IPS-18c (cell line): ENCODE results near the gene PKNOX2.

Experiments
- H3K4me3 ChIP-seq: 2 replicates; pipeline ENCODE4 v1.7.0; 2013; ENCODE audit warnings: low read depth, mild to moderate bottlenecking, low read length, moderate library complexity; ENCODE audit not compliant: insufficient read depth
- H3K9me3 ChIP-seq: one replicate; pipeline ENCODE4 v1.6.1; 2013; ENCODE audit warnings: mild to moderate bottlenecking, low read length, moderate library complexity; ENCODE audit not compliant: control insufficient read depth, insufficient read depth

PKNOX2 gene

DNA sequence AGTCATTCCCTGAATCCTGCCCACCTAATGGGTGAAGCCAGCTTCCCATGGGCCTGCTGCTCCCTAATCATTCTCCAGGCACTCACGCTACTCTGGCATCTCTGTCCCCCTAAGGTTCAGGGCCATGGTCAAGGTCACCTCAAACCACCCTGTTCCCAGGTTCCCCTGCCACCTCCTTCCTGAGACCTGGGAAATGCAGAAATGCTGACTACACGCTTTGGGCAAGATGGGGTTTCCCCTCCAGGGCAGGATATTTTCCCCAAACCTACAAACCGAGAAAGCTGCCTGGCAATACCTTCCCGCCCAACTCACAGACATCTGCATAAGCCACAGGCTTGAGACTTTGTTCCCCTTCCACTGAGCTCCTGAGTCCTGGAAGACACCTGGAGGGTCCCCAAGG lies 233.9 kb downstream of the PKNOX2 start:
- no peak overlapping the region for H3K4me3 ChIP-seq
- no peaks in the 10 kb centered on the region for H3K9me3 ChIP-seq

DNA sequence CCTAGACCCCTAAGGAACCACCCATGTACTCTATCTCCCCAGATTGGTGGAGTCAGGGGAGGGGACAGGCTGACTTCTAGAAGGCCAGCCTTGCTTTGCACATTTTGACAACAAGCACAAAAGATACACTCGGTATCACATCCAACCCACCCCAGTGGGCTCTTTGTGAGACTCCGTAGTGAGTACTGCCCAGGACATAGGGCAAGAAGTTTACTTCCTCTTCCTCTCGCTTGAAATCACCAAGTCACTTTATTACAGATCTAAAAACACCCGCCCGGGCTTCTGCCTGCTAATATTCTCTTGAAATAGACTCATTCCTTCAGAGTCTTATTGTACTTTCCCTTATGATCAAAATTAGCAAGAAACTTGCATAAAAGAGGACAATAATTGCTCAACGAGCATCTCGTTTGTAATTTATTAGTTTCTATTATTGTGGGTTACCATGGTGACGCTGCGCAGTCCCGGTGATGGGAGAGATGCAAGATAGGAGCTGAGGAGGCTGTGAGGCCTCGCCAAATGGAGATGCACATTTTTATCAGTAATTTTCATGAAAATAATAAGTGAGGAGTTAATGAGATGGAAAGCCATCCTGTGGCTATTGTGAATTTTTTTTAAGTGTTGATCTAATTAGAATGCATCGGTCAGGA lies 234.6 kb downstream of the PKNOX2 start:
- no peak overlapping the region for H3K4me3 ChIP-seq

GRCh38 chr11:125399945-125400344 lies 235.4 kb downstream of the PKNOX2 start:
- H3K9me3 ChIP-seq, result no peaks in the 10 kb centered on the region
- H3K4me3 ChIP-seq, result no peak overlapping the region

More for the DNA sequence above, 234.6 kb downstream of the PKNOX2 start:
- no peaks in the 10 kb centered on the region for H3K9me3 ChIP-seq

DNA sequence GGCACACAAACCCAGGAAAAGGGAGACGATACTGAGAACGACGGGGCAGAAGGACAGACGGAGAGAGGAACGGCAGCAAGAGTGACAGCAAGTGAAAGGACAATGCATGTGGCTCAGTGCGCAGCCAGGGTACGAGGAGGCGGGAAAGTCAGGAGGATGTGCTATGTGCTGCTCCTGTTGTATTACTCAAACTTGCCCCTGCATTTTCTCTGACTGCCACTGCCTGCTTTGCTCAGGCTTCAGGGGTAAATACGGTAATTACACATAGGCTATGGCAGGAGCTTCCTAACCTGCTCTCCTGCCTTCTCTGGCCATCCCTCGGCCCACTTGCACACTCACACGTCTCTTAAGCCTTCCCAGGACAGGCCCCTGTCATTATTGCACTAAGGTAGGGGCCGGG lies 236.7 kb downstream of the PKNOX2 start:
- H3K9me3 ChIP-seq, result no peaks in the 10 kb centered on the region

GRCh38 chr11:125401746-125402145 lies 237.2 kb downstream of the PKNOX2 start:
- Histone ChIP-seq H3K9me3 (no peaks in the 10 kb centered on the region), H3K4me3 (no peak overlapping the region)

More for the DNA sequence above, 236.7 kb downstream of the PKNOX2 start:
- no peak overlapping the region for H3K4me3 ChIP-seq

DNA sequence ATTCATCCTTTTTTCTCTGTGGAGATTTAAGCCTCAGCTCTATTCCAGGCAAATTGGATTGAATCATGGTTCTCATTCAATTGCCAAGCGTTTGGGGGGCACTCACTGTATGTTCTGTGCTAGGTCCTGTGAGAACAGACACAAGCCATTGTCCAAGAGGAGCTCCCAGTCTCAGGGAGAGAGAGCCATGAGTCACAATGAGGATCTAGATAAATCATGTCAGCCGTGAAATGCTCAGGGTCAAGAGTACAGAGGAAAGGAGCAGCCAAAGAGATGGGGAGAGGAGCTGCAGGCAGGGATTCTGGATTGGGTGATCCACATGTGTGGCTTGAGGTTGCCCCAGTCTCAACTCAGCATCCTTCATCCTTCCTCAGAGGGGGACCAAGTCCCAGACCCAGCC lies 237.9 kb downstream of the PKNOX2 start:
- no peaks in the 10 kb centered on the region for H3K9me3 ChIP-seq

DNA sequence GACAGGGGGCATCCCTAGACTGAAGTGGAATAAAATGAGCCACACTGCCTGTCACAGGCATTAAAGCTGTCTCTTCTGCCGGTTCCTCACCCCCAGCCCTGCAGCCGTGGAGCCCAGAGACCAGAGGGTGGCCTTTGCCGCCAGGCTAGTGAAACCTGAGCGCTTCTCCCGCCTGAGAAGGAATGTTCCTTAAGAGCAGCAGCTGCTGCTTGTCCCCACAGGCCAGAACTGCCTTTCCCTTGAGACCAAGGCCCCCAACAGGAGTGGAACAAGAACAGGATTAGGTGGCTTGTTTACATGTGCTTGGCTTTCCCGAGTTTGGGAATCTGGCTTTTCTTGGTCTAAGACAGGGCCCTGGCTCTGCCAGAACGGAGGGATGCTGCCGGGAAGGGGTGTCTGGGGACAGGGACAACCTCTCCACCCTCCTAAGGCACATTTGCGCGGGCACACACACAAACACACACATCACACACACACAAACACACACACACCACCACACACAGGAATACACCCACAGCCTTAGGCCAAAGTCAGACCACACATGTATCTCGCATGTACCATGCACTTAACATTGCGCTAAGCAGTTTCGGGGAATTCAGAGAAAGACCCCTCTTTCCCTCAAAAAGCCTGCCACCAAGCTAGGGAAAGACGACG lies 239.7 kb downstream of the PKNOX2 start:
- no peak overlapping the region; the same call in 1 of the 2 replicates for H3K4me3 ChIP-seq
- peaks cover 3% of the 10 kb centered on the region for H3K9me3 ChIP-seq

More for the DNA sequence above, 237.9 kb downstream of the PKNOX2 start:
- H3K4me3 ChIP-seq, result no peak overlapping the region

- H3K4me3 ChIP-seq, result no peak overlapping the region; the same call in 1 of the 2 replicates
- H3K9me3 ChIP-seq, result peaks cover 3% of the 10 kb centered on the region
Observed at GRCh38 chr11:125404811-125405790, 240.6 kb downstream of the PKNOX2 start.

DNA sequence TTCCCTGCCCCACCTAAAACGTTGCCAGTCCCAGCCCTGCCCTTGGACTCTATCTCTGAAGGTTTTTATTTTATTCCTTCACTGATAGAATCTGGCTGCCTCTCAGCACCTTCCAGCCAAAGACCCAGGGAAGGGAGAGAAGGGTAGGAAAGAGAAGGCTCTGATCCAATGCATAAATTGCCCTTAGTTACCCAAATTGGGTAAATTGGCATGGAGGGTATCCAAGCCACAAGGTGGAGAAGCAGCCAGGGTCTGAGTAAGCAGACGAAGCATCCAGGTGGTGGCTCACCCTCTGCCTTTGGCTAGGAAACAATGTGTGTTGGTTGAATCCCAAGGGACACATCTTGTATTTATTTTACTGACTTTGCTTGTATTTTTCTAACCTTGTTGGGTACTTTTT lies 242.5 kb downstream of the PKNOX2 start:
- H3K9me3 ChIP-seq, result peaks cover 3% of the 10 kb centered on the region
- H3K4me3 ChIP-seq, result no peak overlapping the region

GRCh38 chr11:125408311-125408711 lies 243.8 kb downstream of the PKNOX2 start:
- no peak overlapping the region for H3K4me3 ChIP-seq
- H3K9me3 ChIP-seq, result peaks cover 3% of the 10 kb centered on the region

DNA sequence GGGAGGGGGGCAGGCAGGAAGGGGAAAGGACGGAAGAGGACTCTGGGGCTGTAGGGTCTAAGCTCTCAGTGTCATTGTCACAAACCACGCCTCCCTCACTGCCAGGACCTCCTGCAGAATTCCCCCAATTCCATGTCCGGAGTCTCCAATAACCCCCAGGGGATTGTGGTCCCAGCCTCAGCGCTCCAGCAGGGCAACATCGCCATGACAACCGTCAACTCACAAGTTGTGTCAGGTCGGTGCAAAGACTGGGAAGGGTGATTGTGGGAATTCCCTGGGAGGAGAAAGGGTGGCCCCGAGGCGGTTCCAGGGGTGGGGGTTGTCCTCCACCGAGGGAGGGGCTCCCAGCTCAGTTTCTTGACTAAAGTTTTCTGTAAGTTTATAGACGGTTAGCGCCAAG lies 245.5 kb downstream of the PKNOX2 start:
- H3K9me3 ChIP-seq, result peaks cover 3% of the 10 kb centered on the region
- no peak overlapping the region; the same call in 1 of the 2 replicates for H3K4me3 ChIP-seq

DNA sequence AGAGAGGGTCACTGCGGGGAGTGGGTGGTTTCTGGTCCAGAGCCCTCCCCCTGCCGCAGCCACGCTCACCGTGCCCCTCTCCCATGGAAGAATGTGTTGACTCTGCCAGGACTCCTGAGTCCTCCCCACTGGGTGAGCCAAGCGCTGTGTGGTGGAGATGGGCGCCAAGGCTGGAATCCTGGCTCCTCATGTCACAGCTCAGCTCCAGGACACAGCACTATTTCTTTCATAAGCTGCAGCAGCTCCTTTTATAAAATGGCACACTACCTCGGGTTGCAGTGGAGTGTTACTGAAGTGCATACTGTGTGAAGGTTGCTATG lies 247.6 kb downstream of the PKNOX2 start:
- H3K9me3 ChIP-seq, result peaks cover 3% of the 10 kb centered on the region
- H3K4me3 ChIP-seq, result no peak overlapping the region

- Histone ChIP-seq H3K9me3 (peaks cover 3% of the 10 kb centered on the region), H3K4me3 (no peak overlapping the region)
Observed at GRCh38 chr11:125412509-125412908, 248.0 kb downstream of the PKNOX2 start.

DNA sequence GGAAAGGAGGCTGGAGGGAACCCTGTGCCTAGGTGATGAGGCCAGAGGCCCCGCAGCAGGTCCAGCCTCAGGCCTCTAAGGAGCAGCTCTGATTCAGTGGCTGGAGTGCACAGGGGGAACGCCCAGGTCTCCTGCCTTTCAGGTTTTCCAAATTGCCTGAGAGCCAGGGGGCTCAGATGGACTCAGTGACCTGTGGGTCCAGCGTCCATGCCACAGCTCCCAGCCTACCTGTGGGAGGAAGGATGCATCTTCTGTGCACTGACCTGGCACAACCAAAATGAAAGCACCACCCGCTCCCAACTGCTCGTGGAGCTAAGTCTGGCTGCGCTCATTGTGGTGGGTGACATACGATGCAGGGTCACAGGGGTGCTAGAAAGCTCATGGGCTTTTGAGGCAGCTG lies 248.7 kb downstream of the PKNOX2 start:
- Histone ChIP-seq H3K9me3 (peaks cover under 1% of the 10 kb centered on the region), H3K4me3 (no peak overlapping the region)

GRCh38 chr11:125414121-125414520 lies 249.6 kb downstream of the PKNOX2 start:
- Histone ChIP-seq H3K4me3 (no peak overlapping the region), H3K9me3 (no peaks in the 10 kb centered on the region)

- no peak overlapping the region for H3K4me3 ChIP-seq
- H3K9me3 ChIP-seq, result no peaks in the 10 kb centered on the region
Observed at GRCh38 chr11:125416981-125417935, 252.7 kb downstream of the PKNOX2 start.

DNA sequence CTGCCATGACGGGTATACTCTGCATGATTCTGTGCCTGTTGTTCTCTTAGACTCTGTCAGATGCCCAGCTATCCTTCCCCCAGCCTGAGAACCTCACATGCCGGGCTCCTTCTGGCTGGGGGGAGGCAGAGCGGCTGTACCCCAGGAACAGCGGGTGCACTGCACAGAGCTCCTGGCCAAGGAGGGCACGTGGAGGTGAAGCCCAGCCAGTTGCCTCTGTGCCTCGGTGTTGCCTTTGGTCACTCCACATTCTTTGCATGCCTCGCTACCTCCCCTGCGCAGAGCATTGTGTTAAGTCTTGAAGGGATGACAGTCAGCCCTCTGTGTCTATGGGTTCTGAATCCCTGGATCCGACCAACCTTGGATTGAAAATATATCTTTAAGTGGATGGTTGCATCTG lies 253.8 kb downstream of the PKNOX2 start:
- H3K9me3 ChIP-seq, result no peaks in the 10 kb centered on the region

More for the DNA sequence above, 253.8 kb downstream of the PKNOX2 start:
- H3K4me3 ChIP-seq, result no peak overlapping the region; the same call in 1 of the 2 replicates
